Calu3 (cell line): ENCODE results near the gene MUTYH. TPM values are rescaled to one million over a fixed set of nuclear protein-coding genes. Genes with fewer than 3 reads are reported as not detected.
"Not testable (repeated sequence)": the region's sequence is repeated elsewhere in the genome, so short reads cannot be mapped to it uniquely, and the experiment has no call there.

Experiments used
- BruUV-seq: library from RNA; stranded (reverse); fragments of 400-500 nt; replicated peaks from 2 replicates; lab custom pipeline; 2021; lab: Mats Ljungman, UMichigan
- CTCF ChIA-PET: fragments of 300-600 bp; sonication (Branson Sonifier 250); formaldehyde crosslinking; loops from one replicate; lab custom pipeline; 2022; ENCODE audit warnings: antibody characterized with exemption; lab: Charles Lee
- DNase-seq: peaks from one replicate; pipeline ENCODE4 v3.0.0; 2022
- H3K27ac Mint-ChIP-seq: one replicate; pipeline ENCODE4 v1.8.0; 2022; ENCODE audit warnings: mixed read lengths; ENCODE audit not compliant: unreplicated experiment
- H3K27me3 Mint-ChIP-seq: one replicate; pipeline ENCODE4 v1.8.0; 2022; ENCODE audit warnings: mixed read lengths; ENCODE audit not compliant: unreplicated experiment
- H3K36me3 Mint-ChIP-seq: one replicate; pipeline ENCODE4 v1.8.0; 2022; ENCODE audit warnings: mild to moderate bottlenecking, moderate library complexity, mixed read lengths; ENCODE audit not compliant: insufficient read depth, unreplicated experiment
- H3K4me1 Mint-ChIP-seq: one replicate; pipeline ENCODE4 v1.8.0; 2022; ENCODE audit warnings: mild to moderate bottlenecking, low read depth, mixed read lengths; ENCODE audit not compliant: unreplicated experiment
- H3K4me3 Mint-ChIP-seq: one replicate; pipeline ENCODE4 v1.8.0; 2022; ENCODE audit warnings: mild to moderate bottlenecking, low read depth, moderate library complexity, mixed read lengths; ENCODE audit not compliant: unreplicated experiment
- H3K9me3 Mint-ChIP-seq: one replicate; pipeline ENCODE4 v1.8.0; 2022; ENCODE audit warnings: low read depth, mixed read lengths; ENCODE audit not compliant: unreplicated experiment
- CTCF ChIP-seq: fragments of 200-600 bp; IDR thresholded peaks from one replicate; pipeline ENCODE4 v1.8.0; 2022; ENCODE audit warnings: antibody characterized with exemption; ENCODE audit not compliant: unreplicated experiment
- intact Hi-C: fragments of 100-400 bp; cut with micrococcal nuclease; formaldehyde crosslinking; loops from one replicate; pipeline ENCODE4 v1.10.0; 2022; ENCODE audit not compliant: unreplicated experiment
- total RNA-seq: library from RNA; stranded (reverse); gene quantifications from 2 replicates; pipeline ENCODE4 v1.2.3, GENCODE V29; 2022

The MUTYH gene
- total RNA-seq, 1 experiment from 2014 or later, result 48.1 TPM

- CTCF ChIA-PET, result interaction anchor here (0.6 kb wide), 1 partner anchor 367 kb away, joined by 3 read pairs; no protein-coding TSS in a partner anchor
- Mint-ChIP-seq H3K27me3 (no peaks in the 10 kb centered on the region), H3K4me3 (no peak overlapping the region), H3K4me1 (no peaks in the 10 kb centered on the region), H3K9me3 (no peaks in the 10 kb centered on the region), H3K36me3 (no peaks in the 10 kb centered on the region), H3K27ac (no peak overlapping the region)
- DNase-seq, result no peak
- no TSS peak for BruUV-seq
- intact Hi-C loops, result no loop called here
- TF ChIP-seq CTCF, result no peak
Measured at GRCh38 chr1:45365051-45365450, 24.8 kb upstream of the MUTYH start.

GRCh38 chr1:45364294-45364693, 24.1 kb upstream of the MUTYH start:
- H3K36me3 Mint-ChIP-seq, result no peaks in the 10 kb centered on the region
- no peak for TF ChIP-seq CTCF
- CTCF ChIA-PET, result no interaction called here
- intact Hi-C loops, result loop anchor here (5.0 kb wide), 1 partner anchor 208 kb away; no protein-coding TSS in a partner anchor
- no peaks in the 10 kb centered on the region for H3K27me3 Mint-ChIP-seq
- H3K4me3 Mint-ChIP-seq, result no peak overlapping the region
- no peaks in the 10 kb centered on the region for H3K4me1 Mint-ChIP-seq
- BruUV-seq, result no TSS peak
- no peaks in the 10 kb centered on the region for H3K9me3 Mint-ChIP-seq
- no peak overlapping the region for H3K27ac Mint-ChIP-seq
- DNase-seq, result no peak

DNA sequence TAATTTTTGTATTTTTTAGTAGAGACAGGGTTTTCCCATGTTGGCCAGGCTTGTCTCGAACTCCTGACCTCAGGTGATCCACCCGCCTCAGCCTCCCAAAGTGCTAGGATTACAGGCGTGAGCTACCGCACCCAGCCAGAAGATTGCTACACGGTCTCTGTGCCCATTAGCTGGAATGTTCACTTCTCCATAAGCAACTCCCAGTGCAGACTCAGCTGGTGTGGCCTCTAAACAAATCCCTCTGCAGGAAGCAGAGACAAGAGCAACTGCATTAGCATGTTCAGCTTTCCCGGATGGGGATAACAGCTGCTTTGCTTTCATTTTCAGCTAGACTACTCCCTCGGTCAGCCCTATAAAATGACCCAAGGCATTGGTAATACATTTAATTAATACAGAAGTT, 20.7 kb upstream of the MUTYH start:
- not testable (repeated sequence) for H3K27ac Mint-ChIP-seq, H3K9me3 Mint-ChIP-seq, H3K27me3 Mint-ChIP-seq, H3K4me1 Mint-ChIP-seq, H3K36me3 Mint-ChIP-seq, H3K4me3 Mint-ChIP-seq, DNase-seq, BruUV-seq
- intact Hi-C loops, result loop anchor here (1.0 to 5.0 kb wide), 2 partner anchors 132 to 211 kb away; no protein-coding TSS in a partner anchor
- CTCF ChIA-PET, result interaction anchor here (0.6 to 1.1 kb wide), 3 partner anchors 132 to 493 kb away, joined by 3 to 5 read pairs (median 3); no protein-coding TSS in a partner anchor

GRCh38 chr1:45359882-45360513, 19.8 kb upstream of the MUTYH start:
- no peak overlapping the region for H3K27ac Mint-ChIP-seq
- no peaks in the 10 kb centered on the region for H3K9me3 Mint-ChIP-seq
- no peaks in the 10 kb centered on the region for H3K36me3 Mint-ChIP-seq
- peak; percentile 58 for DNase-seq
- intact Hi-C loops, result loop anchor here (1.0 to 5.0 kb wide), 2 partner anchors 133 to 212 kb away; no protein-coding TSS in a partner anchor
- H3K4me1 Mint-ChIP-seq, result peaks cover 17% of the 10 kb centered on the region
- H3K27me3 Mint-ChIP-seq, result no peaks in the 10 kb centered on the region
- H3K4me3 Mint-ChIP-seq, result no peak overlapping the region
- CTCF ChIA-PET, result interaction anchor here (0.6 to 1.7 kb wide), 5 partner anchors 74 to 494 kb away, joined by 3 to 16 read pairs (median 5); partner anchors contain the start of gene TESK2
- no TSS peak for BruUV-seq
- TF ChIP-seq CTCF, result no peak

- H3K27ac Mint-ChIP-seq, result no peak overlapping the region
- no peak overlapping the region for H3K4me3 Mint-ChIP-seq
- no peaks in the 10 kb centered on the region for H3K36me3 Mint-ChIP-seq
- BruUV-seq, result no TSS peak
- no peak for TF ChIP-seq CTCF
- peak; percentile 23 for DNase-seq
- H3K9me3 Mint-ChIP-seq, result no peaks in the 10 kb centered on the region
- H3K27me3 Mint-ChIP-seq, result no peaks in the 10 kb centered on the region
- intact Hi-C loops, result no loop called here
- CTCF ChIA-PET, result interaction anchor here (0.9 to 2.9 kb wide), 4 partner anchors 16 to 213 kb away, joined by 3 to 16 read pairs (median 4); partner anchors contain the start of genes MMACHC, MUTYH and TOE1
- H3K4me1 Mint-ChIP-seq, result peaks cover 17% of the 10 kb centered on the region
Measured at GRCh38 chr1:45356186-45356585, 15.9 kb upstream of the MUTYH start.
